T-helper 17 cell (primary cell): Measurements from ENCODE around the gene BRMS1. TPM values are rescaled to one million over a fixed set of nuclear protein-coding genes. Genes with fewer than 3 reads are reported as not detected.

Experiments used
- ATAC-seq: fragments of 150-1000 bp; cut with Tn5 transposase; 2 replicates; pipeline ENCODE4 v1.10.0; 2021; ENCODE audit warnings: mild to moderate bottlenecking, moderate library complexity
- DNase-seq, 3 donors: peaks; one replicate each; pipeline versions ENCODE4 v3.0.0 to v3.0.0-alpha.2; 2020 to 2021
- H3K9me3 ChIP-seq: one replicate; pipeline ENCODE4 v1.7.0; 2013; ENCODE audit warnings: low read length, mild to moderate bottlenecking; ENCODE audit not compliant: control insufficient read depth, poor library complexity, severe bottlenecking
- H3K27ac Mint-ChIP-seq: one replicate; pipeline ENCODE4 v1.8.0; 2022; ENCODE audit warnings: mild to moderate bottlenecking, moderate library complexity, mixed read lengths
- H3K27me3 Mint-ChIP-seq: one replicate; pipeline ENCODE4 v1.8.0; 2022; ENCODE audit warnings: mixed read lengths
- H3K36me3 Mint-ChIP-seq: one replicate; pipeline ENCODE4 v1.8.0; 2022; ENCODE audit warnings: low read depth, mixed read lengths
- H3K4me1 Mint-ChIP-seq: one replicate; pipeline ENCODE4 v1.8.0; 2022; ENCODE audit warnings: mild to moderate bottlenecking, mixed read lengths
- H3K4me3 Mint-ChIP-seq: one replicate; pipeline ENCODE4 v1.8.0; 2022; ENCODE audit warnings: mild to moderate bottlenecking, moderate library complexity, mixed read lengths
- total RNA-seq, 4 donors: library from RNA in 2 of 4; stranded (reverse) in 2 of 4; gene quantifications; one replicate each; pipeline ENCODE4 v1.2.3 and lab custom pipeline; 2022 to 2026

The BRMS1 gene
- total RNA-seq, 2 donors from 2014 or later, result 44.3 to 53.9 TPM

- Mint-ChIP-seq H3K27ac (no peak overlapping the region), H3K4me1 (peaks cover 8% of the 10 kb centered on the region), H3K4me3 (no peak overlapping the region), H3K27me3 (no peaks in the 10 kb centered on the region), H3K36me3 (no peaks in the 10 kb centered on the region)
- H3K9me3 ChIP-seq, result no peaks in the 10 kb centered on the region
- no peak for ATAC-seq
- no peak for DNase-seq
These were observed 23.6 kb upstream of the BRMS1 start for GRCh38 chr11:66368484-66368883.

DNA sequence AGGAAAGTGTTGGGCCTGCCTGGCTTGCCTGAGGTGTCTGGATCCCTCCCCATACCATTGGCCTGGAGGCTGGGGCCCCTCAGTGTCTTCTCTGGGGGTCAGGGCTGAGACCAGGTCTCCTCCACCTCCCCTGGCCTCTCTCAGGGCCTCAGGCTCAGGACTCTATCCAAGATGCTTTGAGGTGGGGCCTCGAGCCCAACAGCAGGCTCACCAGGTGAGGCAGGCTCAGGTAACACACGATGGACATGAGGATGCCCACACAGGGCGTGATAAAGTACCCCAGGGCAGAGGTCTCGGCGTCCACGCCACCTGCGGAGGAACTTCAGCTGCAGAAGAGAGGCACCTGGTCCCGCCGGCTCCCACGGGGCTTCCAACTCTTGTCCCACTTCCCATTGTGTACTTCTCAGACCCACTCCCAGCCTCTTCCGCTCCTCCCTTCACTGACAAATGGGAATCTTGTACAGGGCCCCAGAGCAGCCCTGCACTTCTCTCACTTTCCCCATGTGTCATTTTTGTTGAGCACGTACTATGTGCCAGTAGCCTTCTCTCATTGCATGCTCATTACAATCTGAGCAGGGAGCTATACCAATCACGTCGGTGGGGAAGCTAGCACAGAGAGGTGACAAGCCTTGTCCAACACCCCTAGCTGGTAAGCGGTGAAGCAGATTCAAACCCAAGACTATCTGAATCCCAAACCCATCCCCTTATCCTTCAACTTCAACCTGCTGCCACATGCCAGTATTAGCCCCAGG, 22.8 kb upstream of the BRMS1 start:
- Mint-ChIP-seq H3K4me3 (no peak overlapping the region), H3K27ac (no peak overlapping the region), H3K4me1 (peaks cover 8% of the 10 kb centered on the region), H3K36me3 (no peaks in the 10 kb centered on the region), H3K27me3 (no peaks in the 10 kb centered on the region)
- ATAC-seq, result no peak
- H3K9me3 ChIP-seq, result no peaks in the 10 kb centered on the region
- DNase-seq, result no peak

GRCh38 chr11:66366844-66367477, 22.1 kb upstream of the BRMS1 start:
- DNase-seq (no peak), ATAC-seq (no peak)
- Mint-ChIP-seq H3K27ac (no peak overlapping the region), H3K36me3 (no peaks in the 10 kb centered on the region), H3K4me3 (no peak overlapping the region), H3K27me3 (no peaks in the 10 kb centered on the region), H3K4me1 (peaks cover 8% of the 10 kb centered on the region)
- no peaks in the 10 kb centered on the region for H3K9me3 ChIP-seq

DNA sequence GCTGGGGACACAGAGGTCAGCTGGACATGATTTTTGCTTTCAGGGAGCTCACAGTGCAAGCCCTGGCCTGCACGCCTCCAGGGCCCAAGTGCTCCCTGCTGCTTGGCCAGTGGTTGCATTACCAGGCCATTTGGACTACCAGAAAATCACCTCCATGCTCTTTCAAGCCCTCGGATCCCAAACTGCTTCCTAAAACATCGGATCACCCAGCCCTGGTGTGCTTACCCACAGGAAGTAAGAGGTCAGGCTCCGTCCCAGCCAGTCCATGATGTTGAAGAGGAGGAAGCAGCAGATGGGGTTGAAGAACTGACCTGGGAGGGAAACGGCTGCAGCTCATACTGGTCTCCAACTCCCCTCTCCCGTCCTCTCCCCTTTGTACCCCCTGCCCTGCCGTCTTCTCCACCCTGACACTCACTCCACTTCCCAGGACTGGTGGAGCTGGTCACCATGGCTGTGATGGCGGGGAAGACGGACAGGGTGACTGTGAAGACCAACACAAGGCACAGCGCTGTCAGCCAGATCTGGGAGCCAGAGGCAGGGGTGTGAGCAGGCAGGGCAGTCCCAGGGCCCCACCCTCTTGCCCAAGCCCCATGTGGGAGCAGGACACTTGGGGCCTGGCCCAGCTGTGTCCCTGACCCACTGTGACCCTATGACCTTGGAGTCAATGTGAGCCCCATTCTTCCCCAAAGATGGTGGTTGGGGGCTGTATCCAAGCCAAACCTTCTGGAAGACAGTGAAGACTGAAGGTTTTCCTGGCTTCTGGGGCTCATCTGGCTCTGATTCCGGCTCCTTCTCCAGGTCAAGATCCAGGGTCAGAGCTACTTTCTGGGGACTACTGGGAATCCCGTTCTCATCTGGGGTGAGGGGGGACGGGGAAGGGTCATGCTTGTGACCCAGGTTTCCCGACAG, 21.1 kb upstream of the BRMS1 start:
- Mint-ChIP-seq H3K4me1 (peaks cover 10% of the 10 kb centered on the region), H3K36me3 (no peaks in the 10 kb centered on the region)
- no peak for ATAC-seq

GRCh38 chr11:66365166-66365565, 20.3 kb upstream of the BRMS1 start:
- Mint-ChIP-seq H3K4me1 (peaks cover 8% of the 10 kb centered on the region), H3K27me3 (no peaks in the 10 kb centered on the region), H3K36me3 (no peaks in the 10 kb centered on the region), H3K27ac (no peak overlapping the region), H3K4me3 (no peak overlapping the region)
- H3K9me3 ChIP-seq, result no peaks in the 10 kb centered on the region
- ATAC-seq (no peak), DNase-seq (no peak)

More for the DNA sequence above, 21.1 kb upstream of the BRMS1 start:
- H3K9me3 ChIP-seq, result no peaks in the 10 kb centered on the region
- no peaks in the 10 kb centered on the region for H3K27me3 Mint-ChIP-seq
- no peak overlapping the region for H3K27ac Mint-ChIP-seq
- DNase-seq, result no peak
- no peak overlapping the region for H3K4me3 Mint-ChIP-seq

DNA sequence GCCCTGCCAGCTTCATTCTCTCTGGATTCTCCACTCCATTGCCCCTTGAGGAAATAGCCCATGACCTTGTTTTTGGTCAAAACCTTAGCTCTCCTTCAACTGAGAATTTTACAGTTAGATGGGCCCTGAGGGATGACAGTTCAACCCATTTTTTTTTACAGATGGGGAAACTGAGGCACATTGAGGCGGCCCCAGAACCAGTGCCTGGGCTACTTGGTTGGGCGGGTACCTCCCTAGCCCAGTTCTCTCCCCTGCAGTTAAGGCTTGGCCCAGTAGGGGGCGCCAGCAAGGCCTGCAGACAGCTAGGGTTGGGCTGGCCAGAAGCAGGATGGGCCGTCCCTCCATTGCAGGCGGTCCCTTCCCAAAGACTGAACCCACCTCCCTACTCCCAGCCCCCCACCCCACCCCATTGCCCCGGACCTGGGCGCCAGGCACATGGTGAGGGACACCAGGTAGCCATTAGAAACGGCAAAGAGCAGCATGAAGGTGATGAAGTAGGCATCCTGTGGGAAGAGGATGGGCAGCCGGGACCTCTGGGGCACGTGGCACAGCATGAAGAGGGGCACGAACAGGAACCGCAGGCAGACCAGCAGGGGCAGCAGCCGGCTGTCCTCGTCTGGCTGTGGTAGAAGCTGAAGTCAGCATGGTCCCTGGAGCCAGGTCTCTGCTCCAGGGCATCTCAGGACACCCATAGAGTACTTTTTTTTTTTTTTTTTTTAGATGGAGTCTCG, 19.1 kb upstream of the BRMS1 start:
- no peak overlapping the region for H3K27ac Mint-ChIP-seq
- peak; percentile 65 for ATAC-seq
- H3K4me1 Mint-ChIP-seq, result peaks cover 2% of the 10 kb centered on the region
- no peaks in the 10 kb centered on the region for H3K36me3 Mint-ChIP-seq
- no peak overlapping the region for H3K4me3 Mint-ChIP-seq
- no peaks in the 10 kb centered on the region for H3K9me3 ChIP-seq
- DNase-seq, result peak; percentile 39 to 69 (median 44)
- no peaks in the 10 kb centered on the region for H3K27me3 Mint-ChIP-seq

DNA sequence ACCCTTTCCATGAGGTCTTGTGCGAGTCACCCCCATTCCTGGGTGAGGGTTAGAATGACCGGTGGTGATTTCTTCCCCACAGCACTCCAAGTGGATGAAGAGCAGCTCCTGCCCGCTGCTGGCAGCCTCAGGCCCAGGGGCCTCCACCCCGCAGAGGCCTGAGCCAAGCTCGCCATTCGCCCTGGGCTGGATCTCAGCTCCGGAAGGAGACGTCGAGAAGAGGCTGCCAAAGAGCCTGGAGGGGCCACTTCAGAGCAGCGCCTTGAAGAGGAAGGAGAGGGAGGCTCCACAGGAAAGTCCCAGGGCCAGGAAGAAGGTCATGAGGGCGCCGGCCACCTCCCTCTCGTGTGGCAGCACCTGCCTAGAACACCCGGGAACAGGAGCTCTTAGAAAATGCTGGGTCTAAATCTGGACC, 18.3 kb upstream of the BRMS1 start:
- DNase-seq (no peak), ATAC-seq (no peak)
- H3K4me3 Mint-ChIP-seq, result no peak overlapping the region

DNA sequence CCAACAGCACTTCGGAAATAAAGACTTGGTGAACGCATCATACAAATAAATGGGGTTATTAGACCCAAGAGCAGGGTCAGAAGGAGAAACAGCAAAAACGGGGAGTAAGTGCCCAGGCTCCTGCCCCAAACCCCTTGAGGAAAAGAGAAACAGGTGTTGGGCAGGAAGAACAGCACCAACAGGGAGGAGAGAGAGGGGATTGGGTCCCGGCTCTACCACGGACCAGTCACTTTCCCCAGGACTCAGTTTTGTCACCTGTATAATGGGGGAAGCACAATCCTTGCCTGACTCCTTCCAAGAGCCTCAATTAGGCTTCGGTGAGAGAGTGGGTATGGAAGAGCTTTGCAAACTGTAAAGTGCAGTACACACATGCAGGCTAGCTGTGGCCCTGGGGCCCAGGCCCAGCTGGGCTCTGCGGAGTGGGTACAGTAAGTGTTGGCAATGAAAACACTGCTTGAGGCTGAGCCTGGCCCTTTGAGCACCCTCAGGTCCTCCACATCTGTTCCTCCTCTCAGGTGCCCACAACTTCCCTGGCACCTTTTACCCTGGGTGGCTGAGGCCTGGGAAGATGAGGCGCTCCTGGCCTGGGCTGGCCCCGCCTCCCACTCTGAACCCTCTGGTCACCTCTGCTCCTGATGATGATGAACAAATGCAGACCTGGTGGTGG, 17.7 kb upstream of the BRMS1 start:
- H3K27ac Mint-ChIP-seq, result no peak overlapping the region
- DNase-seq (no peak), ATAC-seq (no peak)
- H3K27me3 Mint-ChIP-seq, result no peaks in the 10 kb centered on the region
- H3K4me1 Mint-ChIP-seq, result peaks cover 2% of the 10 kb centered on the region
- H3K9me3 ChIP-seq, result no peaks in the 10 kb centered on the region
- no peak overlapping the region for H3K4me3 Mint-ChIP-seq
- H3K36me3 Mint-ChIP-seq, result no peaks in the 10 kb centered on the region

More for the DNA sequence above, 18.3 kb upstream of the BRMS1 start:
- Mint-ChIP-seq H3K27me3 (no peaks in the 10 kb centered on the region), H3K36me3 (no peaks in the 10 kb centered on the region), H3K27ac (no peak overlapping the region), H3K4me1 (peaks cover 2% of the 10 kb centered on the region)
- H3K9me3 ChIP-seq, result no peaks in the 10 kb centered on the region

GRCh38 chr11:66361502-66361941, 16.6 kb upstream of the BRMS1 start:
- ATAC-seq, result no peak
- H3K4me1 Mint-ChIP-seq, result peaks cover 2% of the 10 kb centered on the region
- no peak overlapping the region for H3K27ac Mint-ChIP-seq

DNA sequence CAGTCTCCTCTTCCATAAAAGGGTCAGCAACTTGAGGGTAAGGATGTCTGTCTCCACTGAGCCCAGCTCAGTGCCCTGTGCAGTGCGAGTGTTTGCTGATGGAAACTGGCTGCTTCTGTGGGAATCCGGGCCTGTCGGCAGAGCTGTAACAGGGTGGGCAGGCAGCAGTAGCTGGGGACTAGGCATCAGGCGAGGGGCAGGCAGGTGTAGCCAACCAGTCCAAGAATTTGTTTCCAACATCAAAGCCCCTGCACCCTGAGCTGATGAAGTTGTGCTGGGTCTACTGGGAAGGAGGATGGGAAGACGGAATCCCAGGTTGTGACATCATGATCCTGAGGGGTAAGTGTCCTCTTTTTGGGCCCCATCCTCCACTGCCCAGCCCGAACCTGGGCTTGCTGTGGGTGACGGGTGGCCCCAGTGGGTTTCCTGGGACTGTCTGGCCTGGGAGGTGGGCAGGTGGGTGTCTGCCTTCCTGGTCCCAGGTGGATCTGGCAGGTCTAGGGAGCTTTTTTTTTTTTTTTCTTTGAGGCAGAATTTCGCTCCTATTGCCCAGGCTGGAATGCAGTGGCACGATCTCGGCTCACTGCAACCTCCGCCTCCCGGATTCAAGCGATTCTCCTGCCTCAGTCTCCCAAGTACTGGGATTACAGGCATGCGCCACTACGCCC, 15.6 kb upstream of the BRMS1 start:
- ATAC-seq, result no peak

More at GRCh38 chr11:66361502-66361941, 16.6 kb upstream of the BRMS1 start:
- no peaks in the 10 kb centered on the region for H3K36me3 Mint-ChIP-seq
- no peaks in the 10 kb centered on the region for H3K9me3 ChIP-seq
- no peaks in the 10 kb centered on the region for H3K27me3 Mint-ChIP-seq
- H3K4me3 Mint-ChIP-seq, result no peak overlapping the region
- DNase-seq, result no peak

DNA sequence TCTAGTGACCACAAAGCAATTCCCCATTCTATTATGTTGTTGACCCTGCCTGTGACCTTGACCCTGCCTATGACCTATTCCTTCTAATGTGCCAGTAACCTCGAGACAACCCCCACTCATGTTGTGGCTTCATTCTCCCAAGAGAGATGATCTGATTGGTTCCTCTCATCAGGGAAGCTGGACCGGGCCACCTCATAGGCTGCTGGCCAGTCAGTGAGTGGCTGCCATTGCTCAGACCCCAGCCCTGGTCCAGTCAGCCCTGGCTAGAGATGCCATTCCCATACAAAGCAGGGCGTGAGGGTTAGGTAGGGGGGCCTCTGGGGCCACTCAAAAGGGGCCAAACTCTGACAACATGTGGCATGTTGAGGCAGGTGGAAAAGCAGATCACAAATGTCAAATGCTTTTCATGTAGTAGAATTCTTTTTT, 14.8 kb upstream of the BRMS1 start:
- ATAC-seq, result no peak
- Mint-ChIP-seq H3K36me3 (no peaks in the 10 kb centered on the region), H3K4me3 (no peak overlapping the region), H3K27me3 (no peaks in the 10 kb centered on the region), H3K4me1 (peaks cover 2% of the 10 kb centered on the region), H3K27ac (no peak overlapping the region)
- no peak for DNase-seq
- no peaks in the 10 kb centered on the region for H3K9me3 ChIP-seq

More for the DNA sequence above, 15.6 kb upstream of the BRMS1 start:
- no peaks in the 10 kb centered on the region for H3K36me3 Mint-ChIP-seq
- peaks cover 2% of the 10 kb centered on the region for H3K4me1 Mint-ChIP-seq
- H3K9me3 ChIP-seq, result no peaks in the 10 kb centered on the region
- no peak overlapping the region for H3K4me3 Mint-ChIP-seq
- no peak for DNase-seq
- no peaks in the 10 kb centered on the region for H3K27me3 Mint-ChIP-seq
- no peak overlapping the region for H3K27ac Mint-ChIP-seq
